OCI-LY3 (cell line): ENCODE data around the gene CDK19.

ENCODE experiments used
- CTCF ChIP-seq: fragments of 200-600, 300-600 bp; sonication (generic); IDR thresholded peaks from 2 replicates; pipeline ENCODE4 v1.5.1; 2014; ENCODE audit warnings: antibody characterized with exemption, low read length, low read depth
- EZH2phosphoT487 ChIP-seq: fragments of 200-600 bp; shearing (Covaris generic); IDR thresholded peaks from 2 replicates; pipeline ENCODE4 v1.6.1; 2018; ENCODE audit warnings: antibody characterized with exemption, mixed run types, low read depth

GRCh38 chr6:110620065-110620464 lies 195.2 kb downstream of the CDK19 start:
- TF ChIP-seq CTCF = no peak
- no peak for TF ChIP-seq EZH2phosphoT487
